ENCODE data around the gene PLEKHO2.

- no peak for TF ChIP-seq POLR2AphosphoS5 (IDR thresholded peaks at IDR 0.05; ENCODE audit: low read length)
- no peak for TF ChIP-seq JUND (IDR thresholded peaks at IDR 0.05; ENCODE audit: low read depth, low read length)
- TF ChIP-seq, protein P1, sequence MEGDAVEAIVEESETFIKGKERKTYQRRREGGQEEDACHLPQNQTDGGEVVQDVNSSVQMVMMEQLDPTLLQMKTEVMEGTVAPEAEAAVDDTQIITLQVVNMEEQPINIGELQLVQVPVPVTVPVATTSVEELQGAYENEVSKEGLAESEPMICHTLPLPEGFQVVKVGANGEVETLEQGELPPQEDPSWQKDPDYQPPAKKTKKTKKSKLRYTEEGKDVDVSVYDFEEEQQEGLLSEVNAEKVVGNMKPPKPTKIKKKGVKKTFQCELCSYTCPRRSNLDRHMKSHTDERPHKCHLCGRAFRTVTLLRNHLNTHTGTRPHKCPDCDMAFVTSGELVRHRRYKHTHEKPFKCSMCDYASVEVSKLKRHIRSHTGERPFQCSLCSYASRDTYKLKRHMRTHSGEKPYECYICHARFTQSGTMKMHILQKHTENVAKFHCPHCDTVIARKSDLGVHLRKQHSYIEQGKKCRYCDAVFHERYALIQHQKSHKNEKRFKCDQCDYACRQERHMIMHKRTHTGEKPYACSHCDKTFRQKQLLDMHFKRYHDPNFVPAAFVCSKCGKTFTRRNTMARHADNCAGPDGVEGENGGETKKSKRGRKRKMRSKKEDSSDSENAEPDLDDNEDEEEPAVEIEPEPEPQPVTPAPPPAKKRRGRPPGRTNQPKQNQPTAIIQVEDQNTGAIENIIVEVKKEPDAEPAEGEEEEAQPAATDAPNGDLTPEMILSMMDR (IDR thresholded peaks at IDR 0.05 in 2 of 3, conservative IDR thresholded peaks at IDR 0.05 in 1 of 3; ENCODE audit: control insufficient read depth in 2 of 3, extremely low read depth in 1 of 3, insufficient read depth in 1 of 3, low read depth in 3 of 3, low read length in 3 of 3), result no peak
- TF ChIP-seq POLR2A (IDR thresholded peaks at IDR 0.05; ENCODE audit: low read depth, low read length), result no peak
- TF ChIP-seq BRCA1 (IDR thresholded peaks at IDR 0.05; ENCODE audit: low read depth, low read length), result no peak
- no peak for TF ChIP-seq CREB1 (IDR thresholded peaks at IDR 0.05; ENCODE audit: low read depth)
- TF ChIP-seq TARDBP (IDR thresholded peaks at IDR 0.05; ENCODE audit: borderline replicate concordance), result no peak
- no peak for TF ChIP-seq RAD21 (IDR thresholded peaks at IDR 0.05; ENCODE audit: insufficient read depth, low read depth, low read length)
- TF ChIP-seq ZNF274 (IDR thresholded peaks at IDR 0.05; ENCODE audit: insufficient read depth, insufficient read length), result no peak
Observed at GRCh38 chr15:64804619-64805018, 37.1 kb upstream of the PLEKHO2 start.
